ENCODE measurements around the gene XRCC5.

The XRCC5 gene

GRCh38 chr2:216246766-216247165 is 137.6 kb downstream of the XRCC5 start:
- TF ChIP-seq ZNF48 (tag by site-specific recombination; IDR thresholded peaks at IDR 0.05) (no peak), ZNF707 (tag by site-specific recombination; IDR thresholded peaks at IDR 0.05) (no peak), ZNF16 (tag by site-specific recombination; IDR thresholded peaks at IDR 0.05; ENCODE audit: low read depth) (no peak), ZNF146 (tag by site-specific recombination; IDR thresholded peaks at IDR 0.05) (no peak), RBAK (tag by site-specific recombination; IDR thresholded peaks at IDR 0.05) (no peak), ZNF341 (tag by site-specific recombination; IDR thresholded peaks at IDR 0.05; ENCODE audit: low read depth) (no peak), HIC1 (tag by site-specific recombination; IDR thresholded peaks at IDR 0.05) (no peak)
- Histone ChIP-seq H3K27ac (ENCODE audit: extremely low read depth, low read depth, low read length) (no peak overlapping the region), H3K4me1 (ENCODE audit: control insufficient read depth, insufficient read depth, low read length) (no peaks in the 10 kb centered on the region), H3K4me3 (ENCODE audit: low read depth, low read length) (no peak overlapping the region), H3K36me3 (ENCODE audit: control insufficient read depth in 2 of 2, insufficient read depth in 1 of 2, low read length in 2 of 2) (no peaks in the 10 kb centered on the region), H3K9me3 (ENCODE audit: control insufficient read depth, insufficient read depth, low read depth, low read length) (no peaks in the 10 kb centered on the region)
- ChIA-PET POLR2A (no interaction called here), CTCF (no interaction called here)

Data from HEK293 (cell line).